HCT116 (cell line): Measurements from ENCODE around the gene DLX5. TPM values are rescaled to one million over a fixed set of nuclear protein-coding genes. Genes with fewer than 3 reads are reported as not detected.

ENCODE experiments used
- ATAC-seq: fragments of 200-7000 bp; cut with Tn5 transposase; 2 replicates; pipeline ENCODE4 v1.9.1; 2020; ENCODE audit warnings: mild to moderate bottlenecking, moderate library complexity
- BruUV-seq: library from RNA; stranded (reverse); fragments of 400-500 nt; replicated peaks from 2 replicates; lab custom pipeline; 2021; lab: Mats Ljungman, UMichigan
- CTCF ChIA-PET: fragments of 300-600 bp; sonication (Branson Sonifier 250); formaldehyde crosslinking; loops from one replicate; lab custom pipeline; 2021; ENCODE audit warnings: antibody characterized with exemption; lab: Charles Lee
- POLR2A ChIA-PET: fragments of 300-600, 350-600 bp; sonication (Branson Sonifier 250); formaldehyde crosslinking; loops from one replicate; lab custom pipeline; 2021; ENCODE audit warnings: antibody characterized with exemption; lab: Charles Lee
- RAD21 ChIA-PET, 2 experiments: fragments of 300-600 bp; sonication (Branson Sonifier 250); formaldehyde crosslinking; loops; one replicate each; lab custom pipeline; 2023; ENCODE audit warnings: low total read pairs in 2 of 2; ENCODE audit not compliant: uncharacterized antibody in 2 of 2, unreplicated experiment in 2 of 2, low non-redundant PET in 1 of 2; lab: Charles Lee
- DNase-seq: peaks from one replicate; pipeline ENCODE4 v3.0.0-alpha.2; 2010; ENCODE audit warnings: low read depth, low spot score
- H2AFZ ChIP-seq: fragments of 200-600 bp; shearing (Covaris generic), sonication (generic); 2 replicates; pipeline ENCODE4 v1.6.1; 2017; ENCODE audit warnings: low read depth, mixed run types, mixed read lengths, antibody characterized with exemption, low read length; ENCODE audit not compliant: poor library complexity, severe bottlenecking
- H3K27ac ChIP-seq: 2 replicates; pipeline ENCODE4 v1.5.1; 2012; ENCODE audit warnings: low read depth, low read length
- H3K27me3 ChIP-seq: fragments of 200-600 bp; sonication (generic); 2 replicates; pipeline ENCODE4 v1.6.1; 2016; ENCODE audit warnings: mixed run types, low read length, mixed read lengths; ENCODE audit not compliant: insufficient read depth
- H3K36me3 ChIP-seq, 2 experiments: fragments of 200-500 bp in 1 of 2; fragments of 200-600 bp in 1 of 2; sonication (Bioruptor generic) in 1 of 2; sonication (generic) in 1 of 2; 2 replicates each; pipeline versions ENCODE4 v1.5.1 to v1.6.1; 2014 to 2016; ENCODE audit warnings: low read length in 2 of 2, inconsistent platforms in 1 of 2, mixed read lengths in 1 of 2, mixed run types in 1 of 2; ENCODE audit not compliant: insufficient read depth in 2 of 2, control insufficient read depth in 1 of 2
- H3K4me1 ChIP-seq, 2 experiments: fragments of 200-600 bp in 1 of 2; sonication (generic) in 1 of 2; 2 replicates each; pipeline versions ENCODE4 v1.5.1 to v1.6.1; 2012 to 2017; ENCODE audit warnings: low read length in 2 of 2, inconsistent platforms in 1 of 2, mild to moderate bottlenecking in 1 of 2, mixed read lengths in 1 of 2, mixed run types in 1 of 2, moderate library complexity in 1 of 2; ENCODE audit not compliant: insufficient read depth in 2 of 2, control insufficient read depth in 1 of 2
- H3K4me2 ChIP-seq: fragments of 200-600 bp; sonication (generic); 2 replicates; pipeline ENCODE4 v1.6.1; 2017; ENCODE audit warnings: mixed run types, low read length, mixed read lengths
- H3K4me3 ChIP-seq, 2 experiments: fragments of 200-600 bp in 1 of 2; sonication (generic) in 1 of 2; replicated peaks in 1 of 2; 2 replicates each; pipeline ENCODE4 v1.5.1; 2011 to 2016; ENCODE audit warnings: low read length in 2 of 2, control low read depth in 1 of 2, low read depth in 1 of 2, mild to moderate bottlenecking in 1 of 2, mixed read lengths in 1 of 2, mixed run types in 1 of 2
- H3K79me2 ChIP-seq: fragments of 200-600 bp; sonication (generic); 2 replicates; pipeline ENCODE4 v1.6.1; 2017; ENCODE audit warnings: mild to moderate bottlenecking, mixed run types, low read length, moderate library complexity, mixed read lengths; ENCODE audit not compliant: insufficient read depth
- H3K9ac ChIP-seq: fragments of 200-600 bp; sonication (generic); 2 replicates; pipeline ENCODE4 v1.6.1; 2016; ENCODE audit warnings: low read length, mixed read lengths
- H3K9me2 ChIP-seq: fragments of 200-600 bp; sonication (generic), shearing (Covaris generic); 2 replicates; pipeline ENCODE4 v1.6.1; 2017; ENCODE audit warnings: mixed run types, mild to moderate bottlenecking, moderate library complexity; ENCODE audit not compliant: insufficient read depth
- H3K9me3 ChIP-seq, 2 experiments: fragments of 200-500 bp in 1 of 2; fragments of 200-600 bp in 1 of 2; sonication (Bioruptor generic) in 1 of 2; sonication (generic) in 1 of 2; 2 replicates each; pipeline ENCODE4 v1.6.1; 2014 to 2017; ENCODE audit warnings: low read length in 2 of 2, mixed read lengths in 2 of 2, inconsistent platforms in 1 of 2, low read depth in 1 of 2, mild to moderate bottlenecking in 1 of 2, mixed run types in 1 of 2, moderate library complexity in 1 of 2; ENCODE audit not compliant: control insufficient read depth in 1 of 2, insufficient read depth in 1 of 2
- H4K20me1 ChIP-seq: fragments of 200-600 bp; sonication (generic), shearing (Covaris generic); 2 replicates; pipeline ENCODE4 v1.6.1; 2017; ENCODE audit warnings: mixed run types, mild to moderate bottlenecking, moderate library complexity; ENCODE audit not compliant: insufficient read depth
- ATF3 ChIP-seq: IDR thresholded peaks from 2 replicates; pipeline ENCODE4 v1.6.1; 2012
- CBX3 ChIP-seq: IDR thresholded peaks from 2 replicates; pipeline ENCODE4 v1.6.1; 2012; ENCODE audit warnings: low read depth
- CTCF ChIP-seq, 3 experiments: fragments of 200-600 bp in 1 of 3; sonication (generic) in 1 of 3; IDR thresholded peaks in 2 of 3; conservative IDR thresholded peaks in 1 of 3; 2 replicates each; pipeline ENCODE4 v1.5.1; 2012 to 2017; ENCODE audit warnings: low read depth in 2 of 3, low read length in 2 of 3, antibody characterized with exemption in 1 of 3, borderline replicate concordance in 1 of 3, control low read depth in 1 of 3, mild to moderate bottlenecking in 1 of 3, mixed read lengths in 1 of 3, mixed run types in 1 of 3, moderate library complexity in 1 of 3; ENCODE audit not compliant: insufficient read depth in 1 of 3
- EGR1 ChIP-seq: IDR thresholded peaks from 2 replicates; pipeline ENCODE4 v1.6.1; 2012; ENCODE audit warnings: low read depth
- EZH2phosphoT487 ChIP-seq: fragments of 200-600 bp; IDR thresholded peaks from 2 replicates; pipeline ENCODE4 v1.6.1; 2018; ENCODE audit warnings: antibody characterized with exemption, borderline replicate concordance
- FOSL1 ChIP-seq: IDR thresholded peaks from 2 replicates; pipeline ENCODE4 v1.6.1; 2012; ENCODE audit warnings: low read depth
- JUND ChIP-seq: IDR thresholded peaks from 2 replicates; pipeline ENCODE4 v1.6.1; 2012
- MAX ChIP-seq: IDR thresholded peaks from 2 replicates; pipeline ENCODE4 v1.6.1; 2012
- POLR2A ChIP-seq: IDR thresholded peaks from 2 replicates; pipeline ENCODE4 v1.7.0; 2011; ENCODE audit warnings: borderline replicate concordance; ENCODE audit not compliant: insufficient read depth, insufficient read length; ENCODE audit errors: extremely low read depth
- POLR2AphosphoS5 ChIP-seq: IDR thresholded peaks from 2 replicates; pipeline ENCODE4 v1.6.1; 2011; ENCODE audit warnings: mild to moderate bottlenecking, low read depth, low read length, moderate library complexity
- SIN3A ChIP-seq: IDR thresholded peaks from 2 replicates; pipeline ENCODE4 v1.6.1; 2012; ENCODE audit warnings: low read depth
- SP1 ChIP-seq: IDR thresholded peaks from 2 replicates; pipeline ENCODE4 v1.6.1; 2012; ENCODE audit warnings: low read depth
- TCF7L2 ChIP-seq: IDR thresholded peaks from 2 replicates; pipeline ENCODE4 v1.7.0; 2011; ENCODE audit warnings: borderline replicate concordance, inconsistent platforms; ENCODE audit not compliant: insufficient read depth, insufficient read length; ENCODE audit errors: extremely low read depth
- ZBTB33 ChIP-seq: IDR thresholded peaks from 2 replicates; pipeline ENCODE4 v1.6.1; 2011; ENCODE audit warnings: mild to moderate bottlenecking, low read length, moderate library complexity; ENCODE audit not compliant: insufficient replicate concordance; ENCODE audit errors: extremely low read depth
- intact Hi-C: fragments of 100-400 bp; cut with micrococcal nuclease; formaldehyde crosslinking; loops from 2 replicates; pipeline ENCODE4 v1.10.0; 2022
- total RNA-seq: library from RNA; stranded (reverse); gene quantifications from one replicate; pipeline ENCODE4 v1.2.1, GENCODE V29; 2021; ENCODE audit not compliant: unreplicated experiment

Gene DLX5
- total RNA-seq, 1 experiment from 2014 or later: not detected

GRCh38 chr7:97013134-97013844, 11.3 kb downstream of the DLX5 start:
- Histone ChIP-seq H3K36me3 (no peaks in the 10 kb centered on the region), H3K4me3 (no peak overlapping the region), H2AFZ (no peak overlapping the region), H3K9ac (no peak overlapping the region), H3K27me3 (peaks cover 72% of the 10 kb centered on the region), H3K27ac (no peak overlapping the region), H3K9me2 (no peaks in the 10 kb centered on the region)
- ATAC-seq: no peak
- no peak for TF ChIP-seq EGR1
- TF ChIP-seq JUND: no peak
- TF ChIP-seq, all 23 proteins: peak for 0
- no peak overlapping the region for H3K4me2 ChIP-seq
- CTCF ChIA-PET: no interaction called here
- H4K20me1 ChIP-seq: no peaks in the 10 kb centered on the region
- POLR2A ChIA-PET: no interaction called here
- no peaks in the 10 kb centered on the region for H3K4me1 ChIP-seq
- intact Hi-C loops: no loop called here
- no peaks in the 10 kb centered on the region for H3K79me2 ChIP-seq
- no peaks in the 10 kb centered on the region for H3K9me3 ChIP-seq
- no TSS peak for BruUV-seq
- no peak for DNase-seq
- RAD21 ChIA-PET: no interaction called here

GRCh38 chr7:97012365-97013133, 12.1 kb downstream of the DLX5 start:
- ChIA-PET RAD21 (no interaction called here), CTCF (no interaction called here)
- intact Hi-C loops: no loop called here
- no peak for TF ChIP-seq FOSL1
- no peak for TF ChIP-seq SIN3A
- no peak for TF ChIP-seq ATF3
- no peak for TF ChIP-seq POLR2A
- no peak for TF ChIP-seq EZH2phosphoT487
- TF ChIP-seq CTCF (IDR thresholded peaks at IDR 0.05 in 2 of 3, conservative IDR thresholded peaks at IDR 0.05 in 1 of 3; ENCODE audit: borderline replicate concordance in 1 of 3, insufficient read depth in 1 of 3, low read depth in 2 of 3, low read length in 2 of 3): no peak
- TF ChIP-seq CBX3: no peak
- no peak for TF ChIP-seq TCF7L2
- TF ChIP-seq MAX: no peak
- TF ChIP-seq SP1: no peak
- no peak for TF ChIP-seq POLR2AphosphoS5
- no peak for TF ChIP-seq JUND
- TF ChIP-seq ZBTB33: no peak

More at GRCh38 chr7:97012365-97013133, 12.1 kb downstream of the DLX5 start:
- Histone ChIP-seq H3K9me2 (no peaks in the 10 kb centered on the region), H3K79me2 (no peaks in the 10 kb centered on the region), H3K36me3 (no peaks in the 10 kb centered on the region), H4K20me1 (no peaks in the 10 kb centered on the region), H3K27me3 (peaks cover 72% of the 10 kb centered on the region), H3K4me3 (no peak overlapping the region), H3K4me1 (no peaks in the 10 kb centered on the region), H3K9ac (no peak overlapping the region), H3K4me2 (no peak overlapping the region), H2AFZ (no peak overlapping the region), H3K9me3 (no peaks in the 10 kb centered on the region), H3K27ac (no peak overlapping the region)
- DNase-seq (no peak), ATAC-seq (no peak)
- POLR2A ChIA-PET: no interaction called here
- BruUV-seq: no TSS peak
